Ovary (tissue), 9 donors: ENCODE data around the gene CDC42EP2. TPM values are rescaled to one million over a fixed set of nuclear protein-coding genes. Genes with fewer than 3 reads are reported as not detected.

Source experiments
- DNase-seq, 5 donors: peaks; one replicate each; pipeline ENCODE4 v3.0.0-alpha.2; 2019 to 2020
- H3K27ac ChIP-seq, 2 donors: fragments of 200-600 bp; one replicate each; pipeline versions ENCODE4 v1.5.1 to v1.8.0; 2019 to 2022
- H3K27me3 ChIP-seq: fragments of 200-600 bp; one replicate; pipeline ENCODE4 v1.8.0; 2022
- H3K36me3 ChIP-seq: fragments of 200-600 bp; sonication (generic); one replicate; pipeline ENCODE4 v1.5.1; 2019
- H3K4me1 ChIP-seq: one replicate; pipeline ENCODE4 v1.8.1; 2013; ENCODE audit warnings: mild to moderate bottlenecking, moderate library complexity; ENCODE audit not compliant: insufficient read depth
- H3K4me3 ChIP-seq: fragments of 200-600 bp; sonication (generic); one replicate; pipeline ENCODE4 v1.5.1; 2017
- H3K9me3 ChIP-seq, 2 donors: fragments of 200-600 bp in 1 of 2; sonication (generic) in 1 of 2; one replicate each; pipeline versions ENCODE4 v1.5.1 to v1.8.1; 2013 to 2019; ENCODE audit warnings: mild to moderate bottlenecking in 1 of 2, moderate library complexity in 1 of 2
- CTCF ChIP-seq, 3 donors: fragments of 450-650 bp in 2 of 3; fragments of 200-600 bp in 1 of 3; IDR thresholded peaks; one replicate each; pipeline versions ENCODE4 v1.5.1 to v1.8.0; 2016 to 2022; ENCODE audit warnings: antibody characterized with exemption in 3 of 3, mild to moderate bottlenecking in 1 of 3
- EP300 ChIP-seq: sonication (generic); formaldehyde crosslinking; IDR thresholded peaks from one replicate; pipeline ENCODE4 v1.6.1; 2017; ENCODE audit warnings: antibody characterized with exemption
- POLR2A ChIP-seq: fragments of 450-650 bp; IDR thresholded peaks from one replicate; pipeline ENCODE4 v1.6.1; 2017; ENCODE audit warnings: antibody characterized with exemption, mild to moderate bottlenecking, moderate library complexity
- WGBS, 3 donors: extraction: QIAGEN DNeasy Blood & Tissue Kit in 1 of 3; methylation state at CpG; one replicate each; pipeline versions ENCODE4 v1.1.5 to v1.1.7; 2013 to 2017; 5-methylcytosine and 5-hydroxymethylcytosine counted together
- intact Hi-C, 4 donors: fragments of 100-400 bp; cut with DNase I; formaldehyde crosslinking; loops; one replicate each; pipeline versions ENCODE4 v1.11.0 to v1.15.1; 2022 to 2023
- polyA plus RNA-seq, 2 donors: library from polyadenylated mRNA; stranded (reverse); fragments of 200-250 nt in 1 of 2; fragments of 350-450 nt in 1 of 2; fragmentation: Illumina TruSeq in 1 of 2; extraction: RNeasy Lipid Tissue Mini Kit (QIAGEN cat#74804) in 1 of 2; gene quantifications; one replicate each; pipeline ENCODE4 v1.2.3, GENCODE V29; 2013 to 2014
- total RNA-seq, 7 donors: library from RNA; depleted of rRNA in 2 of 7; stranded (reverse); fragments of >200 nt in 2 of 7; fragmentation: NEBNext Ultra II Directional in 3 of 7; extraction: Animal tissue kit (Norgen Biotek cat#: 25700) in 3 of 7; gene quantifications; one replicate each; pipeline versions ENCODE4 v1.1.0 to v1.2.4, GENCODE V29; 2016 to 2023
- donor health status: DM: no; HTN: no; CAD: no; lungs with moderate emphysema.
- donor health status: DM: no; HTN: no; CAD: no.
- donor health status: Bipolar disorder and iron deficiency.
- donor health status: DM: yes; HTN: yes; CAD: no.
- donor health status: DM: no; HTN: no; CAD: no.
- donor health status: DM: yes; HTN: yes; CAD: no.

Gene CDC42EP2
- total and polyA plus RNA-seq, 9 donors, result 0.48 to 46.9 (median 19.9) TPM

DNA sequence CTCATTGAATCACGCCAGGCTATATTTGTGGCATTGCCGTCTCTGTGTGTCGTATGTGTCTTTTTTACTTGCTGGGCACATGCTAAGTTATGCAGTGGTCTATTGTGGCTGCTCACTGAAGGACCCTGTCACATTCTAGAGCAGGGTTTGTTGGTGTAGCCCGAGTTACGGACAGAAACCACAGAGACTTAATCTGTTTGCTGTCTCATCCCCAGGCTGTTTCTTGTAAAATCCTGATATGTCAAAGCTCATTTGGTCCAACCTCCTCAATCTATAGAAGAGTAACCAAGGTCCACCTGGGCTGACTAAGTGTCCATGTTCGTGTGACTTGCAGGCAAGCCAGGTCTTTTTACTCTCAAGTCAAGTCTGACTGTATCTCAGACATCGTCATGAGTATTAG lies 24.0 kb downstream of the CDC42EP2 start:
- no peaks in the 10 kb centered on the region for H3K27me3 ChIP-seq
- peaks cover 8% of the 10 kb centered on the region for H3K4me1 ChIP-seq
- intact Hi-C loops, result no loop called here
- no peak overlapping the region for H3K27ac ChIP-seq
- no peak for TF ChIP-seq POLR2A
- H3K9me3 ChIP-seq, result no peaks in the 10 kb centered on the region
- H3K36me3 ChIP-seq, result no peaks in the 10 kb centered on the region
- no peak for DNase-seq
- no peak overlapping the region for H3K4me3 ChIP-seq
- 82 to 87% (median 83%) methylated on average over 7 of the region's 7 CpGs for WGBS, 3 donors

DNA sequence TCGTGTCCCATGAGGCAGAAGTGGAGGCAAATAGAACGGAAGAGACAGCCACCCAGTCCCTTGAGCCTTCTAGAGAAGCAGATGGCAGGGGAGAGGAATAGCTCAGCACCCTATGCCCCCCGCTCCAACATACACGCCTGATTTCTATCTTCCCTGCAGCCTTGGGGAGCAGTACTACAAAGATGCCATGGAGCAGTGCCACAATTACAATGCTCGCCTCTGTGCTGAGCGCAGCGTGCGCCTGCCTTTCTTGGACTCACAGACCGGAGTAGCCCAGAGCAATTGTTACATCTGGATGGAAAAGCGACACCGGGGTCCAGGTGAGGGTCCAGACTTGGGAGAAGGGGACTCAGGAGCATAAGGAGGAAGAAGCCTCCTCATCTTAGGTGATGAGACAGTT lies 25.6 kb downstream of the CDC42EP2 start:
- intact Hi-C loops, result no loop called here
- H3K36me3 ChIP-seq, result no peaks in the 10 kb centered on the region

DNA sequence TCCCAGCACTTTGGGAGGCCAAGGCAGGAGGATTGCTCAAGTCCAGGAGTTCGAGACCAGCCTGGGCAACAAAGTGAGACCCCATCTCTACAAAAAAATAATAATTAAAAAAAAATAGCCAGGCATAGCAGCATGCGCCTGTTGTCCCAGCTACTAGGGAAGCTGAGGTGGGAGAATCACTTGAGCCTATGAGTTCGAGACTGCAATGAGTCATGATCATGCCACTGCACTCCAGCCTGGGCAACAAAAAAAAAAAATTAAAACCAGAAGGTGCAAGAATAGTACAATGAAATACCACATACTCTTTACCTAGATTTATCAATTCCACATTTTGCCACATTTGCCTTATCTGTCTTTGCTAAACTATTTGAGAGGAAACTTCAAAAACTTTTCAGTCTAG lies 27.2 kb downstream of the CDC42EP2 start:
- no peak overlapping the region for H3K27ac ChIP-seq
- no peaks in the 10 kb centered on the region for H3K9me3 ChIP-seq
- intact Hi-C loops, result no loop called here
- 90 to 93% (median 91%) methylated on average over 3 of the region's 3 CpGs for WGBS, 3 donors
- no peak for TF ChIP-seq EP300
- no peak for TF ChIP-seq CTCF (IDR thresholded peaks at IDR 0.05)
- TF ChIP-seq POLR2A, result no peak
- no peaks in the 10 kb centered on the region for H3K36me3 ChIP-seq
- no peak overlapping the region for H3K4me3 ChIP-seq
- DNase-seq, result no peak
- H3K4me1 ChIP-seq, result peaks cover 2% of the 10 kb centered on the region
- H3K27me3 ChIP-seq, result no peaks in the 10 kb centered on the region

More for the DNA sequence above, 25.6 kb downstream of the CDC42EP2 start:
- peaks cover 4% of the 10 kb centered on the region for H3K4me1 ChIP-seq
- DNase-seq, result no peak
- H3K9me3 ChIP-seq, result no peaks in the 10 kb centered on the region
- no peak overlapping the region for H3K27ac ChIP-seq
- no peak overlapping the region for H3K4me3 ChIP-seq
- no peak for TF ChIP-seq POLR2A
- TF ChIP-seq CTCF (IDR thresholded peaks at IDR 0.05), result no peak
- TF ChIP-seq EP300, result no peak
- H3K27me3 ChIP-seq, result no peaks in the 10 kb centered on the region
- WGBS, 3 donors, result 88 to 91% (median 91%) methylated on average over 11 of the region's 11 CpGs

GRCh38 chr11:65351511-65351910 lies 36.8 kb downstream of the CDC42EP2 start:
- H3K36me3 ChIP-seq, result no peaks in the 10 kb centered on the region
- WGBS, 3 donors, result 92% methylated on average over 2 of the region's 2 CpGs
- no peak for TF ChIP-seq POLR2A
- TF ChIP-seq EP300, result no peak
- TF ChIP-seq CTCF (IDR thresholded peaks at IDR 0.05), result no peak
- H3K4me3 ChIP-seq, result no peak overlapping the region
- H3K9me3 ChIP-seq, result no peaks in the 10 kb centered on the region
- intact Hi-C loops, result no loop called here
- peaks cover 15% of the 10 kb centered on the region for H3K4me1 ChIP-seq
- no peaks in the 10 kb centered on the region for H3K27me3 ChIP-seq
- no peak for DNase-seq
- H3K27ac ChIP-seq, result no peak overlapping the region

DNA sequence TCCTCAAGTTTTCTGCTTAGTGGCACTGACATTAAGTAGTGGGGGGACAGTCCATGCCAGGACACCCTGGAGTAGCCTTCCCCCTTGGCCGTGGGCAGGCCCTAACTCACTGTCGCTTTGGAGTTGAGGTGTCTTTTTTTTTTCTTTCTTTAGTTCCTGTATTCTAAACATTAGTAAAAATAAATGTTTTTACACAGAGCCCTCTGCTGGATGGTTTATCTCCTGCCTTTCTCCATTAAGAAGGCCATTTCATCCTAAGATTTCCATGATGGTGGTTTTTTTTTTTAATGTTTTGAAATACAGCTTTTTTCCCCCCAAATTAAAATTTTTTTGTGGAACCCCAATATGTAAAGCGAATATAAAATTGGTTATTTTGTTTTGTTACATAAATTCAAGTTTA lies 38.1 kb downstream of the CDC42EP2 start:
- H3K4me1 ChIP-seq, result peaks cover 15% of the 10 kb centered on the region
- TF ChIP-seq EP300, result no peak
- TF ChIP-seq CTCF (IDR thresholded peaks at IDR 0.05), result no peak
- TF ChIP-seq POLR2A, result no peak
- no peak overlapping the region for H3K4me3 ChIP-seq
- H3K27me3 ChIP-seq, result no peaks in the 10 kb centered on the region
- no peak for DNase-seq
- no peaks in the 10 kb centered on the region for H3K9me3 ChIP-seq
- H3K27ac ChIP-seq, result no peak overlapping the region
- intact Hi-C loops, result no loop called here
- no peaks in the 10 kb centered on the region for H3K36me3 ChIP-seq
- 54 to 68% (median 64%) methylated on average over 3 of the region's 3 CpGs for WGBS, 3 donors
